ENCODE measurements around the gene TRPC3.

DNA sequence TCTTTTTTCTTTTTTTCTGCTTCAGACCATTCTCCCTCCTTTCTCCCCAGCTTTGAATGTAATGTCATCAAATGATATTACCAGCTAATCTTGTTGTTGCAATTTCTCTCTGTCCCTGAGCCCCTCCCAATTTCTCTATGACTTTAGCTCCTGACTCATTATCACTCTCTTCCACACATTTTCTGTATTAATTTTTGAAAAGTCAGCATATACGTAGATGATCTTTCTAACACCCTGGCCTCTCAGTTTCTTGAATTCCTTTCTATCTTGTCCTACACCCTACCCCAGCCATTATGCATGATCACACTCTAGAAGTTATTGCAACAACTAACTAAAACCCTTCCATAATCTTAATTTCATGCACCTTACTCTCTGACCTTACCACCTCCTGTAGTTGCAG lies 13.1 kb upstream of the TRPC3 start:
- TF ChIP-seq, protein P1, sequence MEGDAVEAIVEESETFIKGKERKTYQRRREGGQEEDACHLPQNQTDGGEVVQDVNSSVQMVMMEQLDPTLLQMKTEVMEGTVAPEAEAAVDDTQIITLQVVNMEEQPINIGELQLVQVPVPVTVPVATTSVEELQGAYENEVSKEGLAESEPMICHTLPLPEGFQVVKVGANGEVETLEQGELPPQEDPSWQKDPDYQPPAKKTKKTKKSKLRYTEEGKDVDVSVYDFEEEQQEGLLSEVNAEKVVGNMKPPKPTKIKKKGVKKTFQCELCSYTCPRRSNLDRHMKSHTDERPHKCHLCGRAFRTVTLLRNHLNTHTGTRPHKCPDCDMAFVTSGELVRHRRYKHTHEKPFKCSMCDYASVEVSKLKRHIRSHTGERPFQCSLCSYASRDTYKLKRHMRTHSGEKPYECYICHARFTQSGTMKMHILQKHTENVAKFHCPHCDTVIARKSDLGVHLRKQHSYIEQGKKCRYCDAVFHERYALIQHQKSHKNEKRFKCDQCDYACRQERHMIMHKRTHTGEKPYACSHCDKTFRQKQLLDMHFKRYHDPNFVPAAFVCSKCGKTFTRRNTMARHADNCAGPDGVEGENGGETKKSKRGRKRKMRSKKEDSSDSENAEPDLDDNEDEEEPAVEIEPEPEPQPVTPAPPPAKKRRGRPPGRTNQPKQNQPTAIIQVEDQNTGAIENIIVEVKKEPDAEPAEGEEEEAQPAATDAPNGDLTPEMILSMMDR (conservative IDR thresholded peaks at IDR 0.05 in 1 of 2, IDR thresholded peaks at IDR 0.05 in 1 of 2; ENCODE audit: low read depth in 1 of 2, low read length in 2 of 2), result no peak
- TF ChIP-seq EZH2 (IDR thresholded peaks at IDR 0.05; ENCODE audit: low read length, missing control alignments), result no peak
